GM19397 (cell line): Measurements from ENCODE around the gene GAPDHS.

ENCODE experiments used
- ATAC-seq: cut with Tn5 transposase; IDR thresholded peaks from one replicate; pipeline ENCODE4 v1.9.1; 2021; ENCODE audit warnings: mild to moderate bottlenecking, moderate library complexity; ENCODE audit not compliant: unreplicated experiment

GAPDHS gene

DNA sequence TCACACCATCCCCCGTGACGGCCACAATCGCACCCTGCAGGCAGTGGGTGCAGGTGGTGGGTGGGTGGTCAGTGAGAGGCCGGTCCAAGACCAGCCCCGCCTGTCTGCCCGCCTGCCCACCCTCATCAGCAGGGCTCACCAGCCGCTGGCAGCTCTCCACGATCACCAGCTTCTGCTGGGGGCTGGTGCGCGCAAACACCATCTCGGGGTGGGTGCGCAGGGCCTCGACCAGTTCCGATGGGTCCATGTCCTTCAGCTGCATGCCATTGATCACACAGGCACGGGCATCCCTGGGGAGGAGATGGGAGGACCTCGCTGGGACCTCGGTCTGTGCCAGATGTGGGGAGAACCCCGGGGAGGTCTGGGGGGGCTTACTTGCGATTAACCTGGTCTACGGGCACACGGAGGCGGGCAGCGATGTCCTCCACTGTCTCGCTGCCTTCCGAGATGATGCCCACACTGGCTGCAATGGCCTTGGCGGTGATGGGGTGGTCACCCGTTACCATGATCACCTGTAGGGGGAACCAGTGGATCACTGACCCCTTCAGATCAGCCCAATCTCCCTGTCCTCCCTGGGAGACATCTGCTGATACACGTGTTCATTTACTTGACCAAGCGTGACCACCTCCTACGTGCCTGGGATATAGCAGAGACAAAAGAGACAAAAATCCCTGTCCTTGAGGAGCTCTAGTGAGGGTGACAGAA is 22.2 kb downstream of the GAPDHS start:
- no peak for ATAC-seq

DNA sequence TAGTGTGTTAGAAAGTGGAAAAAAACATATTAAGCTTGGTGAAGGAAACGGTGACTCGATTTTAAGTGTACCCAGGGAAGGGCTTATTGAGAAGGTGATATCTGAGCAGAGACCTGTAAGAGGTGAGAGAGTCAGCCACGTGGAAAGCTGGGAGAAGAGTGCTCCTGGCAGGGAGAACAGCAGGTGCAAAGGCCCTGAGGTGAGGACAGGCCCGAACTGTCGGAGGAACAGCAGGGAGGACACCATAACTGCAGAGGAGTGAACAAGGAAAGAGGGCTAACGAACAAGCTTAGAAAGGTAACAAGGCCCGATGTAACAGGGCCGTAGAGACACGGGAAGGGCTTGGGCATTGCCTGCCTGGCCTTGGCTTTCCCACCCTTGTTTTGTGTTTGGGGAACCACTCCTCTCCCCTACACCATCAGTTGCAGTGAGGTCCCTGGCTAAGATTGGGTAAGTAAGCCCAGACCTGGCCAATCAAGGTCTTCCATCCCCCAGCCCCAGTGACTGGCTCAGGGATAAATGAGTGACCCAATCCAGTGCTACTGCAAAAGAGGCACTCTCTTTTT is 22.9 kb downstream of the GAPDHS start:
- no peak for ATAC-seq

DNA sequence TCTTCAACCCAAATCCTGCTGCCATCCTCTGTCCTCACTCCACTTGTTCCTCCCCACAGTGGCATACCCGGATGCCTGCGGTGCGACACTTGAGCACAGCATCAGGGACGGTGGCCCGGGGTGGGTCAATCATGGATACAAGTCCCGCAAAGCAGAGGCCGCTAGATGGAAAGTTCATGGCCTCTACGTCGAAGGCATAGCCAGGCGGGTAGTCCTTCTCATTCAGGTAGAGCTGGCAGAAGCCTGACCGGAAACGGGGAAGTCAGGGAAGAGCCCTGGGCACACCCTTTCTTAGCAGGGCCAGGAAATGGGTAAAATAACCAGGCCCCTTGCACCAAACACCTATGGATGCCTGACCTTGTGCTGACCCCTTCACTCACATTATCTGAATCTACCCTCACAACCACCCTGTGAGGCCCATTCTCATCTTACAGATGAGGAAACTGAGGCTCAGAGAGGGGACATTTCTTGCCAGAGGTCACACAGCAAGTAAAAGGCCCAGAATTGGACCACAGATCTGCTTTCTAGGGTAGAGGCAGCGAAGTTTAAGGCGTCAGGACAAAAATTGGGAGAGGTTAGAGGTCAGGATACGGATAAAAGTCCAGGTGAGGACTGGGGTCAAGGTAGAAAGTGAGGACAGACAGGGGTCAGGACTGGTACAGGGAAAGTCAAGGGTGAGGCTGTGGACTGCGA is 23.7 kb downstream of the GAPDHS start:
- no peak for ATAC-seq

DNA sequence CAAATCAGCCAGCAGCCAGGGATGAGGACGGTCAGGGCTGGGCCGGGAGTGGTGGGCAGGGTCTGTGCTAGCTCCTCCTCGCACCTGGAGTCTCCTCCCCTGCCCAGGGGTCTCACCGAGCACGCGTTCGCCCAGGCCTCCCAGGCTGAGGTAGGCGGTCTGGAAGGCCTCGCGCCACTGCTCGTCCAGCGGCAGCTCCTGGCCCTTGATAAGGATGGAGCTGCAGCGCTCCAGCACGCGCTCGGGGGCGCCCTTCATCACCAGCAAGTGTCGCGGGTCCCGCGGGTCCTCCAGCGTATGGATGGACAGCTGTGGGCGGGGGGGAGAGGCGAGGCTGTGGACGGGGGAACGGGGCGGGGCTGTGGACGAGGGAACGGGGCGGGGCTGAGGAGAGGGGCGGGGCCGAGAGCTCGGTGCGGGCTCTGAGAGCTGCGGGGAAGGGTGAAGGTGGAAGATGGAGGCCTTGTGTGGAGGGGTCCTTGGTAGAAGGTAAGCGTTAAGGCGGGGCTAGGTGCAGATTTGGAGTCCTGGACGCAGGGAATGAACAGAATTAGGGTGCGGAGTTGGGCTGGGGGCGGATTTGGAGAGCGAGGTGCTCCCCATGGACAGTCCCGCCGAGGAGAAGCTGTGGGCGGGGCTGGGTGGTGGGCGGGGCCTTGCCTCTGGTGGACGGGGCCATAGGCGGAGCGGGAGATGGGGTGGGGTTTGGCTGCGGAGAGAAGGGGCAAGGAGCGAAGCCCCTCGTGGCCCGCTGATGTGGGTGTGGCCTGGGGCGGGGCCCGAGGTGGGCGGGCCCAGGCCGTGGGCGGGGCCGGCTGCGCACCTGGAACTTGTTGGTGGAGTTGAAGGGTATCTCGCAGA is 24.5 kb downstream of the GAPDHS start:
- no peak for ATAC-seq

DNA sequence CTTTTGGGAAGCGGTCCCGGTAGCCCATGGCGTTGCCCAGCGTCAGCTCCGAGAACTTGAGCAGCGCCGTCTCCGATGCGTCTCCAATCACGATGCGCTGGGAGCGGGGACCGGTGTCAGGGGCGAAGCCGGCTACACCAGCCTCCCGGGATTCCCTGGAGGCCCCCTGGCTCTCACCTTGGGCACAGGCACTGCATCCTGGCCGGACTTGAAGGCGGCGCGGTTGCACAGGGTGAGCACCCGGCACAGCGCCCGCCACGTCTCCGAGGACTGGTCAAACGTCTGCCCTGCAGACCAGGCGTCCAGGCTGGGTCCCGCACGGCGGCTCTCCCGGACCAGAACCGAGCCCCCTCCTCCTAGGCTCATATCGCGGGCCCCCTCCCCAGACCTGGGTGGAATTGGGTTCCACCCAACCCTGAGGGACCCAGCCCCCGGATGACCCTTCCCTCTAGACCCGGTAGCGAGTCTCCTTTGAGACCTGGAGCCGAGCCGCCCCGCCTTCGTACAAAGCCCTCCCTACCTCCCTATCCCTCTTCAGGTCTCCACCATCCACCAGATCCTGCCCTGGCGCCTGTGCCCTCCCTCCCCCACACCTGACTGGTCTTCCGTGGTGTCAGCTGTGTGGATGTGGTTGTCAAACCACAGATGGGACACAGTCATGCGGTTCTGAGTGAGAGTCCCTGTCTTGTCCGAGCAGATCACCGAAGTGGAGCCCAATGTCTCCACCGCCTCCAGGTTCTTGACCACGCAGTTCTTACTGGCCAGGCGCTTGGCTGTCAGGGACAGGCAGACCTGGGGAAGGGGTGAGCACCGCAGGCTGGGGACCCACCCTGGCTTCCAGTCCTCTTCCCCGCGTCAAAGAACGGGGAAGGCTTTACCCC is 25.4 kb downstream of the GAPDHS start:
- no peak for ATAC-seq

DNA sequence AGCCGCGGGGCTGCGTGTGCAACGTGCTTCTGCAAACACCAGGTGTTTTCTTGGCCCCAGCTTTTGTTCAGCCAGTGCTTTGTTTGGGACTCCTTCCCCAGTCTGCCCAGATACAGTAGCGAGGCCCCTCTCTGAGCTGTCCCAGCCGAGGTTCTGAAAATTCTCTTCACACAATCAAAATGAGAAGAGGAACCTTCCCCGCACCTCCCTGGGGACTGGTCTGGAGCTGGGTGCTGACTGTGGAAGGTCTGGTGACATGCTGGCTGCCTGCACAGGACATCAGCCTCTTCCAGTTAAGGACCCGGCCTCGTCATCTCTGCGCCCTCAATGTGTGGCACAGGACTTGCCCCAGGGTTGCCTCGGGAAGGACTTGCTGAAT is 26.0 kb downstream of the GAPDHS start:
- peak; percentile 49 for ATAC-seq

DNA sequence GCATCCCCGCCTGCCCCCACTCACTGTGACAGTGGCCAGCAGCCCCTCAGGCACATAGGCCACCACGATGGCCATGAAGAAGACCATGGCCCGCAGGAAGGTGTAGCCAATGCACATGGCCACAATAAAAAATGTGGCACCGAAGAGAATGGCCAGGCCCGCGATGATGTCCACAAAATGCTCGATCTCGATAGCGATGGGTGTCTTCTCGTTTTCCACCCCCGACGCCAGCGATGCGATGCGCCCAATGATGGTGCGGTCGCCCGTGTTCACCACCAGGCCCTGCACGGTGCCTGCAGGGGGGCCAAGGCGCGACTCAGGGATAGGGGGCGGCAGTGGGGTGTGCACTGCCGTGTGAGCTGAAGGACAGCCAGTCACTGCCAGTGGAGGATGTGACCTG is 26.5 kb downstream of the GAPDHS start:
- no peak for ATAC-seq

DNA sequence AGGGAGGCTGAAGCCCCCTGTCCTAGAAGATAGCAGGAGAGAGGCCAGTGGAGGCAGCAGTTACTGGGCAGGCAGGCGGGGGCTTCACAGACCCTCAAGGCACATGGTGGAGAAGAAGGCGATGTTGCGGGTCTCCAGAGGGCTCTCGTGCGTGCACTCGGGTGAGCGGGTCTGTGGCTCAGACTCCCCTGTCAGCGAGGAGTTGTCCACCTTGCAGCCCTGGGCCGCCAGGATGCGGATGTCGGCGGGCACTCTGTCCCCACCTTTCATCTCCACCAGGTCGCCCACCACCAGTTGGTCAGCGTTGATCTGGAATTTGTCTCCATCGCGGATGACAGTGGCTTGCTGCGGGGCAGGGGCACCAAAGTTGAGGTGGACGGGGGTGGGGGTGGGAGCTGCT is 27.0 kb downstream of the GAPDHS start:
- ATAC-seq, result no peak

DNA sequence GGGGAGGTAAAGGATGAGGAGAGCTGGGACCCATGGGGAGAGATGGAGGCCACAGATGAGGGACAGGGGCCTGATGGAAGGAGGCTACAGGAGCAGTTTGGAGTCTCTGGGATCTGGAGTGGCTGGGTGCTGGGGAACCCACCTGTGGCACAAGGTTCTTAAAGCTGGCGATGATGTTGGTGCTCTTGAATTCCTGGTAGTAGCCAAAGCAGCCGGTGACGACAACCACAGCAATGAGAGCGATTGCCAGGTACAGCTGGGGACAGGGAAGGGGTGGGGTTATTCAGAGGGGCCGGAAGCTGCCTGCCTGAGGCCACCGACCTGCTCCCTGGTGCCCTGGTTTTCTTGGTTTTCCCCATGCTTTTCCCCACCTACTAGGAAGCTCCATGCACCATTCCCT is 27.4 kb downstream of the GAPDHS start:
- no peak for ATAC-seq

DNA sequence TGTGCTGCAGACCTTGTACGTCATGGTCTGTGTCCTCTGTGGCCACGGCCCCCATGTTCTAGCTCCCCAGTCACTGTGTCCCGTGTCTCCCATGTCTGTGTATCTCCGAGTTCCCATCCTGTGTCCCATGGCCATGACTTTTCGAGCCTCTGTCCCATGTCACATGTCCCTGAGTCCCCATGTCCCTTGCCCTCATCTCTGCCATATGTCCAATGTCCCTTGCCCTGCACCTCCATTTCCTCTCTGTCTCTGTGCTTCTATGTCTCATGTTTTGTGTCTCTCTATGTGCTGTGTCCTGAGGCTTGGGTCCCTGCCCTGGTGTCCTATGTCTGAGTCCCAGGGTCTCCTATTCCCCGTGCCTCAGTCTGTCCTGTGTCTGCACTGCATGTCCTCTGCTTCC is 28.2 kb downstream of the GAPDHS start:
- ATAC-seq, result no peak

DNA sequence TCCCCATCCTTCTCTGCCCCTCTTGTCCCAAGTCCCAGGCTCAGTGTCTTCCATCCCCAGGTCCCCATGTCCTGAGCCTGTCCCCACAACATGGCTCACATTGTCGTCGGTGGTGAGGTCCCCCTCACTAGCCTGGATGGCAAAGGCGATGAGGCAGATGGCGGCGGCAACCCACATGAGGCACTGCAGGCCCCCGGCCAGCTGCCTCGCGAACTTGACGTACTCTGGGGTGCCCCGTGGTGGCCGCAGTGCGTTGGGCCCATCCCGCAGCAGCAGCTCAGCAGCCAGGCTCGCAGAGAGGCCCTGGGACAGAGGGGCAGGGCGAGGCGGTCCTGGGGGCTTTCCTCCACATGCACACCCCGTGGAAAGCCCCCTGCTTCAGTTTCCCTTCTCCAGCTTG is 29.1 kb downstream of the GAPDHS start:
- ATAC-seq, result no peak

DNA sequence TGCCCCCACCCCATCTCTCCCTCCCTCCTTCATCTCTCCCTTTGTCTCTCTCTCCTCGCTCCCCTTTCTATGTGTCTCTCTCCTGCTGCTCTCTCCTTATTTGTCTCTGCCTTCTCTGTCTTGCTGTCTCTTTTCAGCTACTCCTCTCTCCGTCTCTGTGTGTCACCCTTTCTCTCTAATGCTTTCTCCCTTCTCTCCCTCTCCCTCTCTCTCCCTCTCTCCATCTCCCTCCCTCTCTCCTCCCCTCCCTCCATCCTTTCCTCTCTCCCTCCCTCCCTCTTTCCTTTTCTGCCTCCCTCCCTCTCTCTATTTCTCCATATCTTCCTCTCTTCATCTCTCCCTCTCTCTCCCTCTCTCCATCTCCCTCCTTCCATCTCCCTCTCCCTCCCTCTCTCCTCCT is 29.5 kb downstream of the GAPDHS start:
- no peak for ATAC-seq

DNA sequence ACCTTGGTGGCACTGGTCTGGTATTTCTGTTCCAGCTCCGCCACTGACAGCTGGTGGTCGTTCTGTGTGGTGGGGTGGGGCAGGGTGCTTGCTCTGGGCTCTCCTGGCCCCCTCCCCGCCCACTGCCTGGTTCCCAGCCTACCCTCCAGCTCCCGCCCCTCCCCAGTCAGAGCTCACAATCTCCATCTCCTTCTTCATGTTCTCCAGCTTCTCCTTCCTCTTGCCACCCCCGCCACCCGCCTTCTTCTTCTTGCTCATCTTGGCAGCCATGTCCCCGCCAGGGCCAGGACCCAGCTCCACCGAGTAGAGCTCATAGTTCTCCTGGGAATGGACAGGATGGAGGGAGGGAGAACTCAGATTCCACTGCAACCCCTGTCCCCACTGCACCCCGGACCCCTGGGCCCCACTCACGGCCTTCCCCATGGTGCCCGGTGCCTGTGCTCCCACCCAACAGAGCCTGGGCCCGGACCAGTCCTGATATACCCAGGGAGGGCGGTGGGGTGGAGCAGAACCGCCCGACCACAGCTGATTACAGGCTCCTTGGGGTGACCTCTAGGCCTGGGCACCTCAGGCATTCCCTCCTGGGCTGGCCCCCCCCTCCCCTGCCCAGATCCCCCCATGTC is 30.1 kb downstream of the GAPDHS start, which contains the start of gene ATP4A:
ATP4A (minus strand) TSS at position 452 of the 623 bp plus-strand sequence; CDS start at position 423, 29 bp downstream.
- ATAC-seq, result no peak

DNA sequence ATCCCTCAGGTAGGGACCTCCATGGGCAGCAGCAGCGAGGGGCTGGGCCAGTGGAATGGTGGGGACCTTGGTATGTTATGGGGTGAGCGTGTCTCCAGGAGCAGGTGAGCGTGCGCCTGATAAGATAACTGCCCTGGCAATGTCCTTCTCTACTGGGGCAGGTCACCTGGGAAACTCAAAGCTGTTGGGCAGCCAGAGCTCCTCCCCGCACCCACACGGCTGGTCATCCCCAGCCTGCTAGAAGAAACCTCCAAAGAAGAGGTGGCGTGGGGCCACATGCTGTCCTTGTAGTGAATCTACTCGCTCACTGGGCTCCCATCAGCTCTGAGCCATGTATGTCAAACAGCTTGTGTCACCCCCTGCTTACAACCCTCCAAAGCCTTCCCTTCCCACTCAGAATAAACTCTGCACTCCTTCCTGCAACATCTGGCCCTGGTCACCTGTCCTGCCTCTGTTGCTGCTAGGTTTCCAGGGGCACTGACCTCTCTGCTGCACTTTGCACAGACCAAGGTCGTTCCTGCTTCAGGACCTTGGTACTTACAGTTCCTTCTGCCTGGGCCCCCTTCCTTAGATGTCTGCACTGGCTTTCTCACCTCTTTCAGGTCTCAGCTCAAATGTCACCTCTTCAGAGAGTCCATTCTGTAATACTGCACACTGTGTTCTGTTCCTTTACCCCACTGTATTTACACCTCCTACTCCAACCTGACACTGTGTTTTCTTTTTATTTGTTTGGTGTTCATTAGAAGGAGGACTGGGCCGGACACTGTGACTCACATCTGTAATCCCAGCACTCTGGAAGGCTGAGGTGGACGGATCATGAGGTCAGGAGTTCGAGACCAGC is 32.0 kb downstream of the GAPDHS start:
- no peak for ATAC-seq

DNA sequence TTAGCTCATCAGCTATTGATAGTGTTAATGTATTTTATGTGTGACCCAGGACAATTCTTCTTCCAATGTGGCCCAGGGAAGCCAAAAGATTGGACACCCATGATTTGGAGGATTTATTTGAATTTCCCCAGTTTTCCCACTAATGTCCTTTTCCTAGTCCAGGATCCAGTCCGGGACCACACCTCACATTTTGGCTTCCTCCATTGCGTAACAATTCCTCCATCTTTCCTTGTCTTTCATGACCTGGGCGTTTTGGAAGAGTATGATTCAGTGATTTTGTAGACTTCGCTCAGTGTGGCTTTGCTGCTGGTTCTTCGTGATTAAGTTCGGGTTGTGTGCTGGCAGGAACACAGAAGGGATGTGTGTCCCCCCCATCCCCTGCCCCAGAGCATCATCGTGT is 33.5 kb downstream of the GAPDHS start:
- no peak for ATAC-seq

DNA sequence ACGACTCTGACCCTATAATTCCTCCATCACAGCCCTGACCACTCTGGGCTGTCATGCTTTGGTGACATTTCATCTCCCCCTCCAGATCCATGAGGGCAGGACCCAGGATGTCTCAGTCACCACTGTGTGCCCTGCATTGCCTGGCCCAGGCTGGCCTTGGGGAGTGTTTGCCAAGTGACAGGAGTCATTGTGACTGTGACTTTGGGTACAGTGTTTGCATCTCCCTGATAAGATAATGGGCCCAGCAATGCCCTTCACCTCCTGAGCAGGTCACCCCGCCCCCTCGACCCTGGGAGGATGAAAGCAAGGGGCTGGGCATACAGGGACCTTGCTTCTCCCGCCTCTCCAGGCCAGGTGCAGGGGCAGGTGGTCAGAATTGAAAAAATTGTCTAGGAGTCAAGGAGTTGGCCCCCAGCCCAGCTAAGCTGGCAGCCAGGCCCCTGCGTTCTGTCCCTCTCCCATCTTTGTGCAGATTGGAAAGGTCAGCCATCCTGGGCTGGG is 36.1 kb downstream of the GAPDHS start:
- ATAC-seq, result no peak

DNA sequence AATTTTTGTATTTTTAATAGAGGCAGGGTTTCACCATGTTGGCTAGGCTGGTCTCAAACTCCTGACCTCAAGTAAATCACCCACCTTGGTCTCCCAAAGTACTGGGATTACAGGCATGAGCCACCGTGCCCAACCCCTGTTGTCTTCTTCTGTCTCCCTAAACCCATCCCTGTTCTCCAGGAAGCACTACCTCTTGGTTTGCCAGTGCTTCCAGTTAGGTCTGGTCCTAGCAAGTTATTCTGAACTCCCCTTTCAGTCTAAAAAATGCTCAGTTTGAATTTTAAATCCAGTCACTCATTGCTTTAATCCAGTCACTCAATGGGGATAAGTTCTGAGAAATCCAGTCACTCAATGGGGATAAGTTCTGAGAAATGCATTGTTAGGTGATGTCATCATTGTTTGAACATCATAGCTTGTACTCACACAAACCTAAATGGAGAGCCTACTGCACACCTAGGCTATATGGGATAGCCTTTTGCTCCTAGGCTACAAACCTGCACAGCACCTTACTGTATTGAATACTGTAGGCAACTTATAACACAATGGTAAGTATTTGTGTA is 38.2 kb downstream of the GAPDHS start:
- ATAC-seq, result no peak

DNA sequence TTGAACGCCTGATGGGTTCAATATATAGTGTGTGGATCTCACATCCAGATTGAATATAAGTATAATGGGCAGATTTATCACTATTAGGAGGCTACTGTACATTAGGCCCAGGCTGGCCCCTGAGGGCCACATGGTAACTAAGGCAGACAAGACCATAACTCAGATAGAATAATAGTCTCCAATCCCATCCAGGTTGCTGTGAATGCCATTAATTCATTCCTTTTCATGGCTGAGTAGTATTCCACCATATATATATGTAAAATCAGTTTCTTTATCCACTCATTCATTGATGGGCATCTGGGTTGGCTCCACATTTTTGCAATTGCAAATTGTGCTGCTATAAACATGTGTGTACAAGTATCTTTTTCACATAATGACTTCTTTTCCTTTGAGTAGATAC is 44.7 kb downstream of the GAPDHS start:
- ATAC-seq, result no peak

DNA sequence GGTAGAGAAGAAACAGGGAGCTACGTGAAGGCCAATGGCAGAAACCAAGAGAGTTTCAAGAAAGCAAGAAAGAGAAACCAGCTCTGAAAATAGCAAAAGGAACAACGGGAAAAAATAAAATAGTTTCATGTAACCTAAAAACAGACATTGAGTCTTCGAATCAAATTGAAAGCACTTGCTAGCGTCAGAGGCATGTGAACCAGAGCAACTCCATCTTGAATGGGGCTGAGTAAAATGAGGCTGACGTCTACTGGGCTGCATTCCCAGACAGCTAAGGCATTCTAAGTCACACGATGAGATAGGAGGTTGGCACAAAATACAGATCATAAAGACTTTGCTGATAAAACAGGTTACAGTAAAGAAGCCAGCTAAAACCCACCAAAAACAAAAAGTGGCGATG is 45.5 kb downstream of the GAPDHS start:
- no peak for ATAC-seq
